MM.1S (cell line): ENCODE results near the gene PIK3R5.

ENCODE experiments used
- DNase-seq: peaks from one replicate; pipeline ENCODE4 v3.0.0-alpha.2; 2015
- H2AFZ ChIP-seq: fragments of 300-600 bp; sonication (generic); 2 replicates; pipeline ENCODE4 v1.6.0; 2016; ENCODE audit warnings: antibody characterized with exemption, low read length
- H3F3A ChIP-seq: fragments of 300-600 bp; sonication (generic); 2 replicates; pipeline ENCODE4 v1.6.1; 2016; ENCODE audit warnings: mild to moderate bottlenecking, antibody characterized with exemption, low read length, moderate library complexity, mixed read lengths; ENCODE audit not compliant: insufficient read depth
- H3K27ac ChIP-seq: fragments of 300-600 bp; sonication (generic); 2 replicates; pipeline ENCODE4 v1.5.1; 2016; ENCODE audit warnings: mild to moderate bottlenecking, low read length
- H3K27me3 ChIP-seq: fragments of 300-600 bp; sonication (generic); replicated peaks from 2 replicates; pipeline ENCODE4 v1.6.0; 2016; ENCODE audit warnings: low read length; ENCODE audit not compliant: insufficient read depth
- H3K36me3 ChIP-seq: fragments of 300-600 bp; sonication (generic); replicated peaks from 2 replicates; pipeline ENCODE4 v1.6.1; 2016; ENCODE audit warnings: mild to moderate bottlenecking, low read length, mixed read lengths; ENCODE audit not compliant: insufficient read depth
- H3K4me1 ChIP-seq: fragments of 300-600 bp; sonication (generic); 2 replicates; pipeline ENCODE4 v1.6.1; 2016; ENCODE audit warnings: low read length, mixed read lengths
- H3K4me2 ChIP-seq: fragments of 300-600 bp; sonication (generic); 2 replicates; pipeline ENCODE4 v1.6.0; 2016; ENCODE audit warnings: low read depth, low read length
- H3K4me3 ChIP-seq: fragments of 300-600 bp; sonication (generic); 2 replicates; pipeline ENCODE4 v1.5.1; 2016; ENCODE audit warnings: low read length, mixed read lengths
- H3K79me2 ChIP-seq: fragments of 300-600 bp; sonication (generic); 2 replicates; pipeline ENCODE4 v1.6.1; 2016; ENCODE audit warnings: mixed run types, low read length, mixed read lengths
- H3K9ac ChIP-seq: fragments of 300-600 bp; sonication (generic); 2 replicates; pipeline ENCODE4 v1.6.1; 2016; ENCODE audit warnings: low read length, mixed read lengths
- H3K9me2 ChIP-seq: fragments of 300-600 bp; sonication (generic); replicated peaks from 2 replicates; pipeline ENCODE4 v1.6.1; 2016; ENCODE audit warnings: mild to moderate bottlenecking, low read length, mixed read lengths; ENCODE audit not compliant: insufficient read depth
- H3K9me3 ChIP-seq: fragments of 300-600 bp; sonication (generic); replicated peaks from 2 replicates; pipeline ENCODE4 v1.6.1; 2016; ENCODE audit warnings: mild to moderate bottlenecking, low read length, mixed read lengths; ENCODE audit not compliant: insufficient read depth
- H4K20me1 ChIP-seq: fragments of 300-600 bp; sonication (generic); 2 replicates; pipeline ENCODE4 v1.6.1; 2016; ENCODE audit warnings: mild to moderate bottlenecking, low read length, moderate library complexity, mixed read lengths; ENCODE audit not compliant: insufficient read depth
- EZH2 ChIP-seq: fragments of 300-600 bp; sonication (generic); optimal IDR thresholded peaks from 2 replicates; pipeline ENCODE3; 2017; ENCODE audit warnings: low read depth, mild to moderate bottlenecking, antibody characterized with exemption, low read length, mixed read lengths
- EZH2phosphoT487 ChIP-seq: fragments of 300-600 bp; sonication (generic); IDR thresholded peaks from 2 replicates; pipeline ENCODE4 v1.6.1; 2018; ENCODE audit warnings: antibody characterized with exemption, low read length
- TF ChIP-seq, protein P1 (sequence below): fragments of 300-600 bp; sonication (generic); IDR thresholded peaks from 2 replicates; pipeline ENCODE4 v1.5.1; 2016; ENCODE audit warnings: antibody characterized with exemption, low read length, mixed read lengths

Gene PIK3R5

DNA sequence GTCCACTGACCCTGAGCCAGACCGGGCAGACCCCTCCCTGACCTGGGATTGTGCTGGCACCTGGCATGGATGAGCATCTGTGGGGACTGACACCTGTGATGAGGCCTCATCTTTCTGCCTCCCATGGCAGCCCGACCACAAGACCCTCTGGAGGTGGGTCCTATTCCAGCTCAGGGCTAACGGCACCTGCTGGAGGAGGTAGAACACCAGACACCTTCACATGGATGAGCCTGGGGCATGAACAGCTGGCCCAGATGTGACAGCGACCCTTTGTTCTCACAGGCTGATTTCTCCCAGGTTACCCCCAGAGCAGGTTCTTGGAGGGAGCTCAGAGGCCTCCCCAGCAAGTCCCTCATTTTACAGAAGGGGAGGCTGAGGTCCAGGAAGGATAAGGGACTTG is 51.6 kb downstream of the PIK3R5 start:
- H3F3A ChIP-seq, result no peaks in the 10 kb centered on the region
- no peak overlapping the region for H2AFZ ChIP-seq
- no peaks in the 10 kb centered on the region for H3K9me3 ChIP-seq
- no peak overlapping the region for H3K4me3 ChIP-seq
- H3K9me2 ChIP-seq, result no peaks in the 10 kb centered on the region
- H3K79me2 ChIP-seq, result no peaks in the 10 kb centered on the region
- H3K36me3 ChIP-seq, result no peaks in the 10 kb centered on the region
- H3K4me2 ChIP-seq, result no peak overlapping the region
- no peaks in the 10 kb centered on the region for H4K20me1 ChIP-seq
- TF ChIP-seq EZH2phosphoT487 (no peak), EZH2 (no peak)
- TF ChIP-seq, protein P1, sequence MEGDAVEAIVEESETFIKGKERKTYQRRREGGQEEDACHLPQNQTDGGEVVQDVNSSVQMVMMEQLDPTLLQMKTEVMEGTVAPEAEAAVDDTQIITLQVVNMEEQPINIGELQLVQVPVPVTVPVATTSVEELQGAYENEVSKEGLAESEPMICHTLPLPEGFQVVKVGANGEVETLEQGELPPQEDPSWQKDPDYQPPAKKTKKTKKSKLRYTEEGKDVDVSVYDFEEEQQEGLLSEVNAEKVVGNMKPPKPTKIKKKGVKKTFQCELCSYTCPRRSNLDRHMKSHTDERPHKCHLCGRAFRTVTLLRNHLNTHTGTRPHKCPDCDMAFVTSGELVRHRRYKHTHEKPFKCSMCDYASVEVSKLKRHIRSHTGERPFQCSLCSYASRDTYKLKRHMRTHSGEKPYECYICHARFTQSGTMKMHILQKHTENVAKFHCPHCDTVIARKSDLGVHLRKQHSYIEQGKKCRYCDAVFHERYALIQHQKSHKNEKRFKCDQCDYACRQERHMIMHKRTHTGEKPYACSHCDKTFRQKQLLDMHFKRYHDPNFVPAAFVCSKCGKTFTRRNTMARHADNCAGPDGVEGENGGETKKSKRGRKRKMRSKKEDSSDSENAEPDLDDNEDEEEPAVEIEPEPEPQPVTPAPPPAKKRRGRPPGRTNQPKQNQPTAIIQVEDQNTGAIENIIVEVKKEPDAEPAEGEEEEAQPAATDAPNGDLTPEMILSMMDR, result no peak
- H3K9ac ChIP-seq, result no peak overlapping the region
- no peak for DNase-seq
- H3K4me1 ChIP-seq, result no peaks in the 10 kb centered on the region
- H3K27me3 ChIP-seq, result 0 out of 2 replicates have a peak, but pooled peaks cover 3% of the 10 kb centered on the region
- H3K27ac ChIP-seq, result no peak overlapping the region

DNA sequence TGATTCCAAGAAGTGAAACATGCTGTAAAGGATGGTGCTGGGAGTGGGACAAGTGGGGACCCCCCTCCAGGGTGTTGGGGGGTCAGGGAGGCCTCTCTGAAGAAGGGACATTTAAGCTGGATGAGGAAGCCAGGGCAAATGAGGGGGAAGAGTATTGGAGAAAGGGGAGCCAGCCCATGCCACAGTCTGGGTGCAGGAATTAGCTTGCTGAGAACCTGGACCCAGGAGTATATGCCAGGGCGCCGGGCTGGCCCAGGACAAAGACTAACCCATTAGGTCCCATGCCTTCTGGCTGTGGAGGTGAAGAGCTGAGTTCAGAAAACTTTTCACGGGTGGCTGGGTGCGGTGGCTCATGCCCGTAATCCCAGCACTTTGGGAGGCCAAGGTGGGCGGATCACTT is 52.4 kb downstream of the PIK3R5 start:
- H3K4me1 ChIP-seq, result no peaks in the 10 kb centered on the region
- H3K9ac ChIP-seq, result no peak overlapping the region
- no peak for DNase-seq
- no peak overlapping the region for H3K4me2 ChIP-seq
- no peak overlapping the region for H2AFZ ChIP-seq
- no peaks in the 10 kb centered on the region for H3K79me2 ChIP-seq
- H4K20me1 ChIP-seq, result no peaks in the 10 kb centered on the region
- H3F3A ChIP-seq, result no peaks in the 10 kb centered on the region
- TF ChIP-seq, protein P1, result no peak
- TF ChIP-seq EZH2phosphoT487 (no peak), EZH2 (no peak)
- H3K4me3 ChIP-seq, result no peak overlapping the region
- no peaks in the 10 kb centered on the region for H3K9me3 ChIP-seq
- H3K9me2 ChIP-seq, result no peaks in the 10 kb centered on the region
- H3K36me3 ChIP-seq, result no peaks in the 10 kb centered on the region
- 0 out of 2 replicates have a peak, but pooled peaks cover 3% of the 10 kb centered on the region for H3K27me3 ChIP-seq
- no peak overlapping the region for H3K27ac ChIP-seq

DNA sequence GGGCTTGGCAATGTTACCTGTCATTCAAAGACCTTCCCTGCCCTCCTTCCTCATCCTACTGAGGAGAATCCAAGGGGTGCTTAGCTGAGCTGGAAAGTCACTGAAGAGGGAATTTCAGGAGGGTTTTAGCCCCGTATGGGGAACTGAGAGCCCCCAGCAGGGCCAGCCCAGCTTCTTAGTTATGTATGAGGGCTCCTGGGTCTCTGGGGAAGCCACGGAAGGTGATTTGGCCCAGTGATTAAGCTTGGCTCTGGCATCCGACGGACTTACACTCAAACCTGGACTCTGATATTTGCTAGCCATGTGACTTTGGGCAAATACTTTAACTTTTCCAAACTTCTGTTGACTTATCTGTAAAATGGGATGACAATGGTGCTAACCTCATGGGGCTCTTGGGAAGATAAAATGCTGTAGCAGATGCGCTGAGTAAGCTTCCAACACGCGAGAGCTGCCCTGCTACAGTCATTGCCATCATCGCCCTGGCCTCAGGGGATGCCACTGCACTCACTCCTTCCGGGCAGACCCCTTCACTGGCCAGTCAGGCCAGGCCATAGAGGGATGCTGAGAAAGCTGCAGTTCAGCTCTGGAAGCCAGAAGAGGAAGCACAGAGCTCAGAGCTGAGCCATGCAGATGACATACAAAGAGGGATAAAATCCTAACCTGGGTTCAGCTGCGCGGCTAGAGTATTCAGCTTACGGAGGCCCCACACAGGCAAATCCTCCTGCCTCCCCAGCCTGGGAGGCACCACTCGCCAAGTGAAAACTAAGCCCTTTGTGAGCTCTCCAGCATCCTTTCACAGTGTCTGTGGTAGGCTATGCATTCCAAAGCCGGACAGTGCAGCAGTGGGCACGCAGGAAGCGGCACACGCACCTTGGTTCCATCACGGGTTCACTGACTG is 53.2 kb downstream of the PIK3R5 start:
- Histone ChIP-seq H3K36me3 (no peaks in the 10 kb centered on the region), H3K4me3 (no peak overlapping the region), H3F3A (no peaks in the 10 kb centered on the region), H3K9ac (no peak overlapping the region), H3K27ac (no peak overlapping the region), H3K4me1 (no peaks in the 10 kb centered on the region), H2AFZ (no peak overlapping the region), H3K9me2 (no peaks in the 10 kb centered on the region), H3K4me2 (no peak overlapping the region), H4K20me1 (no peaks in the 10 kb centered on the region), H3K79me2 (no peaks in the 10 kb centered on the region), H3K9me3 (no peaks in the 10 kb centered on the region), H3K27me3 (0 out of 2 replicates have a peak, but pooled peaks cover 3% of the 10 kb centered on the region)
- TF ChIP-seq EZH2phosphoT487 (no peak), EZH2 (no peak)
- TF ChIP-seq, protein P1, result no peak
- no peak for DNase-seq
